Activated CD4-positive, alpha-beta T cell treated with anti-CD3 and anti-CD28 coated beads, Interleukin-2, amount 50 U/mL, for 4 hours (primary cell): ENCODE data around the gene PXMP4.

Experiments used
- DNase-seq, 2 experiments: peaks; one replicate each; pipeline ENCODE4 v3.0.0-alpha.2; 2020

Gene PXMP4

GRCh38 chr20:33667676-33668465 is 52.2 kb downstream of the PXMP4 start:
- peak; percentile 64 to 70 for DNase-seq

- DNase-seq = peak; percentile 23 to 28
Measured at GRCh38 chr20:33667245-33667675, 52.9 kb downstream of the PXMP4 start.

DNA sequence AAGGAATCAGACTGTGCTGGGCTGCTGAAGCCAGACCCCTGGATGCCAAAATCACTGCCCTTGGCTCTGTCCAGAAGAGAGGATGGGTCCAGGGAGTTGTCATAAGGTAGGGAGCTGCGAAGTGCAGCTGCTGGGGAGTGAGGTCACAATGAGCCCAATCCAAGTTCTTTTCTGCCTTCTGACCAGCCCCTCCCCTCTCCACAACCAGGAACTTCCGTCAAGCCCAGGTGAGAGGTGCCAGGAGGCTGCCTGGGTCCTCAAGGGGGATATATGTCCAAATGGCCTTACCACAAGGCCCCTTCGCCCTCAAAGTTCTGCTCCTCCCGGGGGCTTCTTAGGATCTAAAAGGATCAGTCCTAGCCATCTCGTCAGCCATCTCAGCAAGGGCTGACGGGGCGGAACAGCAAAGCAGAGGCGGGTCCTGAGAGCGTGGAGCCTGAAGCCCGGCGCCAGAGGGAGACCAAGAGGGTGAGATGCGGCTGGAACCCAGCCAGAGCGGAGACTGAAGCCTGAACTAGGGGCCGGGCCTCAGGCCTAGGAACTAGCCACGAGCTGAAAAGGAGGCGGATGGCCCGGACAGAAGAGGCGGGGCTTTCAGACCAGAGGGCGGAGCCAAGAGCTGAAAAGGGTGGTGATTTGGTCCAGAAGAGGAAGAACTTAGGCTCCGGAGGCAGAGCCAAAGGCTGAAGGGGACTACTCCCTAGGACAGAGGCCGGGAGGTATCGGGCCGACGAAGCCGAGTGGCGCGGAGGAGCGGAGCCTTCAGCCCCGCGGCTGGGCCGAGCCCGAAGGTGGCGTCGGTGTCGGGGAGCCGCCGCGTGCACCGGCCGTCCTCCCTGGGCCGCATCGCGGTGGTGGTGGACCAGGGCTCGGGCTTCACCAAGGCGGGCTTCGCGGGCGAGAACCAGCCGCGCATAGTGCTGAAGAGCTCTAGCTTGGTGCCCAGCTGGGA is 53.5 kb downstream of the PXMP4 start, which contains the start of gene ACTL10:
Gene ACTL10, plus strand, starts transcription at position 651 of the 952 bp plus-strand sequence. CDS start 555 bp downstream, outside the sequence.
- DNase-seq = peak; percentile 66 to 69

DNA sequence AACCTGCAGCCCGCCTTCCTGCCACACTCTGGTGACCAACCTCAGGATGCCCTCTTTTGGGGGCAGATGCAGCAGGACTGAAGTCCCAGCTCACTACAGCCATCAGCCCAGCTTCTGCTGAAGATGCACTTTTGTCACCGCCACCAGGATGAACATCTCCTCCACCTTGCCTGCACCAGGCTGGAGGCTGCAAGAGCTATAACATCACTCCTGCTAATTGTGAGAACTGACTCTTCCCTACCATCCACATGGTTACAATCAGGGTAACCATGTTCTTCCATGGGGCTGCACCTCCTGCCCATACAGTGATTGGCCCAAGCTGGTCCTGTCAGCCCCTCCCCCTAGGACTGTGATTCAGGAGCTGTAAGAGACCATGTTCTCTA is 55.4 kb downstream of the PXMP4 start:
- no peak for DNase-seq

DNA sequence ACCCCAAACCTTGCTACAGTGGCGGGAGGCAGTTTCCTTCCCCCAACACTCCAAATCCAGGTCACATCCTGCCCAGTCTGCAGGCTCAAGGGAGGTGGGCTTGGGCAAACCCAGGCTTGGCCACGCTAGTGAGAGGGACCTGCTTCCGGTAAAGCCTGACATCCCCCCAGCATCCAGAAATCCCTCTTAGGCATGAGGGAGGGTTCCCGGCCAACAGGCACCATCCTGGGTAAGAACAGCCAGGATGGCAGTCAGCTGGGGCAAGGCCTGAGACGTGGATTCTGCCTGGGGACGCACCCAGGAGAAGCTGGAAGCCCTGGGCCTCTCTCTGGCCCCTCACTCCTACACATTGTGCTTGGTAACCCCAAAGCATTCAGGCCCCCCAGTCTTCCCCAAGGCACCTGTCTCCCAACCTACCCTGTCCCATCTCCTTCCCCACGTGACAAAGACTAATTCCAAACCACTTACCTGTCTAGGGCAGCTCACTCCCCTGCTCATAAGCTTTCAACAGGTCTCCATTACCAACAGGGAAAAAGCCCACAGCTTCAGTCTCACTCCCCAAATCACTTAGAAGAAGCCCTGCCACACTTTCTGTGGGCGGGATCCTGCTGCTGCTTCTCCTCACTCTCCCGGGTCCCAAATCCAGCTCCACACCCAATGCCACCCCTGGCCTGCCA is 55.9 kb downstream of the PXMP4 start:
- DNase-seq = no peak

GRCh38 chr20:33663161-33664084 is 56.7 kb downstream of the PXMP4 start:
- peak; percentile 65 to 73 for DNase-seq

DNA sequence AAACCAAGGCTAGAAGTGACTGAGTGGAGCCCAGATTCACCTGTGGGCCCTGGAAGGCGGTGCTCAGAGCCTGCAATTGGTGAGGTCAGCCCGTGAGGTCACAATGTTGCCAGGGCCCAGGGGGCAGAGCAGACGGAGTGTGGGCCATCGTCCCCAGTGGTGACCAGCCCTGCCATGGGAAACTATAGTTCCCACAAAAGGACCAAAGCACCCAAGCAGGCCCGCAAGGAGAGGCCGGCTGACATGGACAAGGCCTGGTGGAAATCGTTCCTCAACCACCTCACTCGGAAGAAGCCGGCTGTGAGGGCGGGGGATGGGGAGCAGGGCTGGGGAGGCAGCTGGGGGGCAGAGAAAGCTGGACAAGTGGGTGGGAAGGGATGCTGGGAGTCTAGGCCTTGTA is 57.9 kb downstream of the PXMP4 start, which contains the start of gene C20orf144:
Gene C20orf144, plus strand, starts transcription at position 156 of the 400 bp plus-strand sequence. Its CDS starts 19 bp downstream, at position 175.
- DNase-seq = no peak

GRCh38 chr20:33660685-33661058 is 59.4 kb downstream of the PXMP4 start:
- DNase-seq = no peak

DNA sequence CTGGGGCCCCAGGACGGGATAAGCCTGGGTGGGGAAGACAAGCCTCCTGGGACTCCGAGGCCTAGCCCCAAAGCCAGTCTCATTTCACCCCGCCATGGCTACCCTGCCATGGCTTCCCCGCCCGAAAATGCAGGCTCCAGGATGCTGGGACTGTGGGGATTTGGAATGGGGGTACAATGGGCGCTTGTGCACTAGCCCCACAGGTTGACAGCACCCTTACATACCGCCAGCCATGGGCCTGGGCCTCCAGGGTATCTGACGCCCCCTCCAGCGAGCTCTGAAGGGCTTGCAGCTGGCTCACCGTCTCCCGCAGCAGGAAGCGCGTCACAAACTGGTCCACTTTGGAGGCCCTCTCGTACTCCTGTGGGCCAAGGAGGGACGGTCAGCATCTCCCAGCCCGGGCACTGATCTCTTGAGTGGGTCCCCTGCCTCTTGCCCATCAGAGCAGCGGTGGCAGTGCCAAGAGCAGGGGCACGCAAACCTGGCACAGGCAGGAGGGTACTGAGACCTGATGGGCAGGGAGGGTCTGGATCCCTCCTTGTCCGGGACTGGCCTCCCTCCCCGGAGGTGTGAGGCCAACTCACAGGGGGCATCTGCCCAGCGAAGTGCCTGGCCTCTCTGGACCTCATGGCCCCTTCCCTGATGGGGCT is 60.0 kb downstream of the PXMP4 start:
- DNase-seq = no peak

DNA sequence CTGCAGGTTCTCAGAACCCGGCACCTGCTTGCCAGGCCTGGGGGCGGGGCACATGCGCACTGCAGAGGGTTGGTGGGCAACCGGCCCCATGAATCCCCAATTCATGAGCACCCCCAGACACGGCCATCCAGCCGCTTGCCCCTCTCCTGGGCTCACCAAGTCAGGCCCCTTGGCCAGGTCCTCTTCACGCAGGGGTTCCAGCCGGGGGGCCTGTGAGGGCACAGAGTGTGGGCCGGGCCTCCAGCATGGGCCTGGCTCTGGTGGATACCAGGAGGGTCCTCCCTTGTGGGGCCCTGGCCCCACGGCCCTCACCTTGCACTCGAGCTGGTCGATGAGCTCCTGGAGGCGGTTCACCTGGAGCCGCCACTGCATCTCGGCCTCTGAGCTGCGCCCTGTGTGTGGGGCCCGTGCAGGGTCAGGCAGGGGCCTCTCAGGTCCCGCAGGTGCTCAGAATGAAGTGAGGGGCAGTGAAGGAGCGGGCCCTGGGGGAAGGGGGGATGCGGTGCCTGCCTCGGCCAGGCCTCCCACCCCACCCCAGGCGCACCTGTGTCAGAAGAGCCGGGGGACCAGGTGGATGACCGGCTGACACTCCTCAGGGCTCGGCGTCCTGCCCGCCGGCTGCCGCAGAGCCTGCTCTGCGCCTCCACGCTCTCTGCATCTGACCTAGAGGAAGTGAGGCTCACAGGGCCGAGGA is 60.6 kb downstream of the PXMP4 start:
- DNase-seq = no peak

GRCh38 chr20:33658929-33659328 is 61.2 kb downstream of the PXMP4 start:
- DNase-seq = no peak

- no peak for DNase-seq
Measured at GRCh38 chr20:33658510-33658909, 61.6 kb downstream of the PXMP4 start.

DNA sequence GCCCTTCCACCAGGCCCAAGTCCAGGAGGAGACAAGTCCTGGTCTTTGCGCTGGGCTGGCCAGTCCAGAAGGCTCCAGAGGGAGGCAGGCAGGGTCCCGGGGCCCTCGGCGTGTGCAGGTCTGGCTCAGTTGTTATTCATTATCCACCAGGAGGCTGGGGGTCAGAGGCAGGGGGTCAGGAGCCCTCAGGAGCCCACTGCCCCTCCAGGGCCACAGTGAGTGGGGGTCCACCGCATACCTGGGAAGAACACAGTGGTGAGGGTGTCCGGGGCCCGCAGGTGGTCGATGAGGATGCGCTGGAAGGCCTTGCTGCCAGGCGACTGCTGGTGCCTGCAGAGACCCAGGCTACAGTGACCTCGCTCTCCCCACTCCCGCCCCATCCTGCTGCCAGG is 62.4 kb downstream of the PXMP4 start:
- DNase-seq = no peak

DNA sequence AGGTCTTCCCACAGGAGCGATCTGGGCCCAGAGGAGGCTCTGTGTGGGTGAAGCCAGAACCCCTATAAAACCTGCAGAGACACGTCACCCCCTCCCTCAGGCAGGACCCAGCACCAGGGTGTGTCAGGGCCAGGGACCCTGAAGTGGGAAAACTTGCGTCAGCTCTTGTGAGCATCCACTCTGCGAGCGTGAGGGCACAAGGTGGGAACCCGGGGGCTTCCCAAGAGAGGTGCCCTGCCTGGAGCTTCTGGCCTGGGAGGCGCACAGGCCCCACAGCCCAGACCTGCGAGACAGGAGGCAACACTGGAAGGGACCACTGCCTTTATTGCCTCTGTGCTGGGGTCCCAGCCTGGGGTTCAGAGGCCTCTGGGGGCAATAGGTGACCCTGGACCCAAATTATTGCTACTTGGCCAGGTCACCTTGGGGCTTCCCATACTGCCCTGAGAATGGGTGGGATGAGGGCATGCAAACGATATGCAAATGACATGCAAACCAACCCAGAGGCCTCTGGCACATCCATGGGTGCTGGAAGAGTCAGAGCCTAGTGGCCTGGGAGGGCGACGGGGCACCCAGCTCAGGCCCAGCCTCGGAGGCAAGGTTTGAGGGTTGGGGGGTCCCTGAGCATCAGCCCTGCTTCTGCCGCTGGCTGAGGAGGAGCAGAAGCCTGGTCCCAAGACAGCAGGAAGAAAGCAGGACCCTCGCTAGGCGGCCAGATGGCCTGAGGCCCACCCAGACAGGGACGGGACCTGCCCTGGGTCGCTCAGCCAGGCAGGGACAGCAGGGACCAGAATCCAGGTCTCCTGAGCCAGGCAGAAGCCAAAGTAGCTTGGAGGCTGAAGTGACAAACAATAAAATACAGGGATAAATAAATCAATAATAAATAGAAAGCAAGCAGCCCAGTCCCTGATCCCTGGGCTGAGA is 63.1 kb downstream of the PXMP4 start:
- no peak for DNase-seq

DNA sequence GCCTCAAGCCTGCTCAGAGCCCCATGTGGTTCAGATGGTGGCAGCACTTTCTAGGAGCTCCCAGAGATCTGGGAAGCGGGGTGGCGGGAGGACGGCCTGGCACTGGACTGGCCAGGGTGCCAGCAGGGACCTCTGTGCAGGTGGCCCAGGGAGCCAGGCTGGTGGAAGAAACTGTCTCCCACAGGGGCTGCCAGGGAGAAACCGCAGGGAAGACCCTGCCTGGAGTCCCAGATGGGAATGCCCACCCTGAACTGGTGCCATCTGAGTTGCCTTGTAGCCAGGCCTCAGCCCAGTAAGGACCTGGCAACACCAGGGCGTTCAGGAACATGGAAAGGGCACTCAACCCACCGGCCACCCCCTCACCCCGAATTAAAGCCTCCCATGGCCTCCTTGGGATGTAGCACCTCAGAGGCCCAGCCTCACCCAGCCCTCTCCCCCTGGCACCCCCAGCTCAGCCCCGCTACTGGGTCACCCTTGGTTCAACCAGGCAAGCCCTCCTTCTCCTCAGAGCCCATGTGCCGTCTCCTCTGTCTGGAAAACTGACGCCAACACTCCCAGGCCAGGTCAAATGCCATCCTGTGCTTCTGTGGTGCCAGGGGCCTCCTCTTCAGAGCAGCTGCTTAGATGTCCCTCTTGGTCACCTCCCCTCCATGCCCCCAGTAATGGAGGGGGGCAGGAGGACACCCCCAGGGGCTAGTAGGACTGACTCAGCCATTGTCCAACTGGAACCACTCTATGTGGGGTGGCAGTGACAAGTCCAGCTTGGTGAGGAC is 63.9 kb downstream of the PXMP4 start:
- DNase-seq = no peak

DNA sequence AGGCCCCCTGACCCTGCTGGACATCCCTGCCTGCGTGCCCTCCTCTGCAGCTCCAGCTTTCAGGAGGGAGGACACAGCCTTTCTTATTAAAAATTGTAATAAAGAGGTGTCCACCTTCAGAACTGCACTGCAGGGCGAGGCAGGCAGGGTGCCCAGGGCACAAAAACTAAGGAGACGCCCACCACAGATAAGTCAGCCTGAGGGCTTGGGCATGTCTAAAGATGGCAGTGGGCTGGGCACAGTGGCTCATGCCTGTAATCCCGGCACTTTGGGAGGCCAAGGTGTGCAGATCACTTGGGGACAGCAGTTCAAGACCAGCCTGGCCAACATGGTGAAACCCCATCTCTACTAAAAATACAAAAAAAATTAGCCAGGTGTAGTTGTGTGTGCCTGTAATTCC is 64.9 kb downstream of the PXMP4 start:
- DNase-seq = no peak

- DNase-seq = no peak
Measured at GRCh38 chr20:33654680-33655161, 65.4 kb downstream of the PXMP4 start.

GRCh38 chr20:33653900-33654596 is 66.1 kb downstream of the PXMP4 start:
- no peak for DNase-seq
